ENCODE measurements around the gene CRTC1. TPM values are rescaled to one million over a fixed set of nuclear protein-coding genes. Genes with fewer than 3 reads are reported as not detected.

Gene CRTC1
- total and polyA plus RNA-seq, 11 donors: 3.8 to 10.2 (median 7.2) TPM

- peaks cover 0 to 28% (median 7%) of the 10 kb centered on the region in 9 donors for H3K36me3 ChIP-seq
- no peaks in the 10 kb centered on the region for H3K27me3 ChIP-seq
- DNase-seq (no peak), ATAC-seq (no peak)
- no peak overlapping the region for H3K4me3 ChIP-seq
- intact Hi-C loops (cut with DNase I): no loop called here
- TF ChIP-seq CTCF (IDR thresholded peaks at IDR 0.05) (no peak), POLR2A (IDR thresholded peaks at IDR 0.05) (no peak)
- no peaks in the 10 kb centered on the region for H3K9me3 ChIP-seq
- WGBS, 4 donors: 84 to 89% (median 87%) methylated on average over 14 to 15 of the region's 15 CpGs
- H3K27ac ChIP-seq: peak overlapping the region in 1 of 12 donors; percentile 14
- H3K4me1 ChIP-seq: peaks cover 0 to 40% (median 22%) of the 10 kb centered on the region in 12 donors
Measured at GRCh38 chr19:18662972-18663732, 20.3 kb upstream of the CRTC1 start.

- DNase-seq (no peak), ATAC-seq (no peak)
- 75 to 87% (median 81%) methylated on average over 7 to 14 of the region's 14 CpGs for WGBS, 4 donors
- peaks cover 0 to 37% (median 16%) of the 10 kb centered on the region in 9 donors for H3K36me3 ChIP-seq
- no peaks in the 10 kb centered on the region for H3K9me3 ChIP-seq
- H3K27me3 ChIP-seq: no peaks in the 10 kb centered on the region
- H3K4me3 ChIP-seq: no peak overlapping the region
- H3K27ac ChIP-seq: no peak overlapping the region
- intact Hi-C loops (cut with DNase I): no loop called here
- TF ChIP-seq POLR2A (IDR thresholded peaks at IDR 0.05) (no peak), CTCF (IDR thresholded peaks at IDR 0.05) (no peak)
- H3K4me1 ChIP-seq: peaks cover 0 to 31% (median 16%) of the 10 kb centered on the region in 12 donors
Measured at GRCh38 chr19:18663940-18664530, 19.4 kb upstream of the CRTC1 start.

- peaks cover 0 to 50% (median 24%) of the 10 kb centered on the region in 9 donors for H3K36me3 ChIP-seq
- intact Hi-C loops (cut with DNase I): no loop called here
- TF ChIP-seq POLR2A (IDR thresholded peaks at IDR 0.05) (no peak), CTCF (IDR thresholded peaks at IDR 0.05) (no peak)
- 20 to 72% (median 62%) methylated on average over 5 to 22 of the region's 22 CpGs for WGBS, 4 donors
- DNase-seq (no peak), ATAC-seq (peak in 3 of 4 donors; percentile 29 to 59 (median 36))
- H3K9me3 ChIP-seq: no peaks in the 10 kb centered on the region
- peaks cover 0 to 15% (median 5%) of the 10 kb centered on the region in 12 donors for H3K4me1 ChIP-seq
- peak overlapping the region in 4 of 12 donors; percentile 6 to 73 (median 10) for H3K27ac ChIP-seq
- no peaks in the 10 kb centered on the region for H3K27me3 ChIP-seq
- no peak overlapping the region for H3K4me3 ChIP-seq
Measured at GRCh38 chr19:18665771-18666202, 17.7 kb upstream of the CRTC1 start.

- ATAC-seq (no peak), DNase-seq (no peak)
- peak overlapping the region in 3 of 12 donors; percentile 6 to 73 (median 13) for H3K27ac ChIP-seq
- no peaks in the 10 kb centered on the region for H3K9me3 ChIP-seq
- peaks cover 0 to 13% (median 0%) of the 10 kb centered on the region in 12 donors for H3K4me1 ChIP-seq
- H3K4me3 ChIP-seq: no peak overlapping the region
- H3K36me3 ChIP-seq: peaks cover 0 to 53% (median 24%) of the 10 kb centered on the region in 9 donors
- no peaks in the 10 kb centered on the region for H3K27me3 ChIP-seq
- intact Hi-C loops (cut with DNase I): no loop called here
- TF ChIP-seq POLR2A (IDR thresholded peaks at IDR 0.05) (no peak), CTCF (IDR thresholded peaks at IDR 0.05) (no peak)
- WGBS, 4 donors: 68 to 82% (median 75%) methylated on average over 11 to 12 of the region's 12 CpGs
Measured at GRCh38 chr19:18666317-18666716, 17.2 kb upstream of the CRTC1 start.

Data from heart left ventricle (tissue), 16 donors.